Right atrium auricular region (tissue), 2 donors: ENCODE data around the gene PPP2R2B. TPM values are rescaled to one million over a fixed set of nuclear protein-coding genes. Genes with fewer than 3 reads are reported as not detected.
"Not testable (repeated sequence)": the region's sequence is repeated elsewhere in the genome, so short reads cannot be mapped to it uniquely, and the experiment has no call there.

Experiments
- DNase-seq: peaks from one replicate; pipeline ENCODE4 v3.0.0-alpha.2; 2019; ENCODE audit warnings: low spot score
- H3K27ac ChIP-seq, 2 donors: fragments of 200-600 bp; sonication (generic); 1 replicate in 1 of 2; 2 replicates in 1 of 2; pipeline ENCODE4 v1.5.1; 2016 to 2019
- H3K27me3 ChIP-seq, 2 donors: fragments of 200-600 bp; sonication (generic); one replicate each; pipeline versions ENCODE4 v1.5.1 to v1.6.0; 2017 to 2019
- H3K36me3 ChIP-seq: fragments of 200-600 bp; sonication (generic); one replicate; pipeline ENCODE4 v1.5.1; 2016
- H3K4me1 ChIP-seq, 2 donors: fragments of 200-600 bp; sonication (generic); one replicate each; pipeline versions ENCODE4 v1.5.1 to v1.6.0; 2017 to 2019
- H3K4me3 ChIP-seq, 2 donors: fragments of 200-600 bp; sonication (generic); 1 replicate in 1 of 2; 2 replicates in 1 of 2; pipeline ENCODE4 v1.5.1; 2017 to 2019; ENCODE audit warnings: mild to moderate bottlenecking in 1 of 2, moderate library complexity in 1 of 2
- H3K9me3 ChIP-seq, 2 donors: fragments of 200-600 bp; sonication (generic); one replicate each; pipeline ENCODE4 v1.5.1; 2019
- CTCF ChIP-seq, 2 donors: fragments of 200-600 bp; sonication (generic); IDR thresholded peaks; one replicate each; pipeline ENCODE4 v1.5.1; 2019; ENCODE audit warnings: antibody characterized with exemption in 2 of 2
- total RNA-seq, 2 donors: library from RNA; depleted of rRNA; stranded (reverse); fragments of >200 nt; gene quantifications; one replicate each; pipeline ENCODE4 v1.1.0, GENCODE V29; 2016

PPP2R2B gene
- total RNA-seq, 2 donors from 2014 or later = 1.6 to 12.4 TPM

DNA sequence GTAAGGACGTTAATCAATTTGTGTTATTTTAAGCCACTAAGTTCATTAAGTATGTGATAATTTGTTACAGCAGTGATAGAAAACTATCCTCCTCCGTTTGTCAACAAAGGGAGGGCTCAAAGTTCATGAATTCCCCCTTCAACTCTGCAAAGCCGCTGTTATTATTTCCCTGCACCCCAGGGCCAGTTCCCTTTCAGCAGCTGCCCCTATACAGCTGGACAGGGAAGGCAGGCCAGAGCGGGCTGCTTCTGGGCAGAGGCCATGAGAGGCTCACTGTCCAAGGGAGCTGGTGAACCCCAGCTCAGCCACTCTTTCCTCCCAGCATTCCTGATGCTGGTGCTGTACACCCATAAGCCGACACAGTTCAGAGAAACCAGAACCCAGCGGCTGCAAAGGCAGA, 260.1 kb downstream of the PPP2R2B start:
- no peak for DNase-seq
- Histone ChIP-seq H3K27me3 (no peaks in the 10 kb centered on the region), H3K27ac (no peak overlapping the region), H3K9me3 (peaks cover 0 to 15% of the 10 kb centered on the region in 2 donors), H3K4me1 (no peaks in the 10 kb centered on the region), H3K4me3 (no peak overlapping the region), H3K36me3 (no peaks in the 10 kb centered on the region)
- no peak for TF ChIP-seq CTCF (IDR thresholded peaks at IDR 0.05)

- not testable (repeated sequence) for DNase-seq, H3K27me3 ChIP-seq, H3K27ac ChIP-seq, H3K36me3 ChIP-seq, H3K4me1 ChIP-seq, H3K4me3 ChIP-seq, H3K9me3 ChIP-seq
Measured at GRCh38 chr5:146609731-146610130, 268.8 kb downstream of the PPP2R2B start.

DNA sequence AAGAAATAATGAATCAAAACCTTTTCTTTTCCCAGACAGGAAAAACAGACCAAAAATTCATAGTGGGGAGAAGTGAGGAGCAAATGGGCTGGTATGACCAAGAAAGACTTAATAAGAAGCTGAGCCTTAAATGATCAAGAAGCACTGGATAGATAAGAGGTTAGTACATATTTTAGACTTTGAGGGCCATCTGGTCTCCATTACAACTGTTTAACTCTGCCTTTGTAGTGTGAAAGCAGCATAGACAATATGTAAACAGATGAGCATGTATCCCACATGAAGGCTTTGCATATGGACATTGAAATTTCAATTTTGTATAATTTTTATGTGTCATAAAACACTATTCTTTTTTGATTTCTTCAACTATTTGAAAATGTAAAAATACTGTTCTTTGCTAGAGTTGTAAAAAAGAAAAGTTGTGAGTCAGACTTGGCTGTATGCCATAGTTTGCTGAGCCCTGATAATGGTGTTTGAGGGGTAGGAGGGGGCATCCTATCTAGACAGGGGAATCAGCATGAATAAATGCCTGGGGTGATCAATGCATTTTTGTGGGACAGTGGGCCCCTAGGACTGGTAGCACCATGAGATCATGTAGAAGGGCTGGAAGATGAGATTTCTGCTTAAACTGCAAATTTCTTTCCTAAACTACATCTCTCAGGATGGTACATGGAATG, 270.8 kb downstream of the PPP2R2B start:
- Histone ChIP-seq H3K4me3 (no peak overlapping the region), H3K27me3 (no peaks in the 10 kb centered on the region), H3K4me1 (no peaks in the 10 kb centered on the region), H3K36me3 (no peaks in the 10 kb centered on the region), H3K9me3 (no peaks in the 10 kb centered on the region), H3K27ac (no peak overlapping the region)
- TF ChIP-seq CTCF (IDR thresholded peaks at IDR 0.05) = no peak
- no peak for DNase-seq

DNA sequence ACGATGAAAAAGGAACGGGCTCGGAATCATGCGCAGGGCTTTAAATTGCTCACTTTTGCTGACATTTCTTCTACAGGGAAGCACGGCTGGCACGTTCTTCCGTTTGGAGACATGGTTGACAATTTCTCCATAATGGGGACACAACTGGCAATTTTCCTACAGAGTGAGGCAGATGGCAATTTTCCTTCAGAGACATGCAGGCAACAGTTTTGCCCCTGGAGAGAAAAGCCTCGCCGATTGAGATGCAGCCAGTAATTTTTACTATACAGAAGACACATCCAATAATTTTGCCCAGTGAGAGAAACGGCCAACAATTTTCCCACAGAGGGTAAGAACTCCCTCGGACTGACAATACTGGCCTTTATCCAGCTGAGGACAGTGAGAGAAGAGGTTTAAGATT, 271.7 kb downstream of the PPP2R2B start:
- TF ChIP-seq CTCF (IDR thresholded peaks at IDR 0.05) = no peak
- Histone ChIP-seq H3K36me3 (no peaks in the 10 kb centered on the region), H3K4me1 (no peaks in the 10 kb centered on the region), H3K27me3 (no peaks in the 10 kb centered on the region), H3K9me3 (no peaks in the 10 kb centered on the region), H3K4me3 (no peak overlapping the region), H3K27ac (no peak overlapping the region)
- no peak for DNase-seq

DNA sequence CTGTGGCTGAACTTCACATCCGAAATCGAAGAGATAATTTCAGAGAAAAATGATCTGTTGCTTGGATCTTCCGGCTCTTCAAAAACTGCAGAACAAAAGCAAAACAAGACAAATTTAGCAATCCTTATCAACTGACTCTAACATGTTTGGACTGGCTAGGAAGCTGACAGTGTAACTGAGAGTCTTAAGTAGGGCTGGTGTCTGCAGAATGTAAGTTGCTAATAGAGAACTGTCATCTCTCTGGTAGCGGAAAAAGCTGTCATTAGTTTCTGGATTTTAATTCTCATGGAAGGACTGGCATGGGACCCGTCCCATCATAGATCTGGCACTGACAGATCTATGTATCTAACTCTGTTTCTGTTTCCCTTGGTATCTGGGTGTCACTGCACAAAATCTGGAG, 278.2 kb downstream of the PPP2R2B start:
- Histone ChIP-seq H3K27ac (no peak overlapping the region), H3K36me3 (no peaks in the 10 kb centered on the region), H3K27me3 (no peaks in the 10 kb centered on the region), H3K9me3 (no peaks in the 10 kb centered on the region), H3K4me1 (peaks cover 0 to 4% of the 10 kb centered on the region in 2 donors), H3K4me3 (no peak overlapping the region)
- TF ChIP-seq CTCF (IDR thresholded peaks at IDR 0.05) = no peak
- no peak for DNase-seq

GRCh38 chr5:146599261-146599660, 279.3 kb downstream of the PPP2R2B start:
- Histone ChIP-seq H3K27ac (no peak overlapping the region), H3K4me3 (no peak overlapping the region), H3K4me1 (peaks cover 0 to 4% of the 10 kb centered on the region in 2 donors), H3K9me3 (no peaks in the 10 kb centered on the region), H3K36me3 (no peaks in the 10 kb centered on the region), H3K27me3 (no peaks in the 10 kb centered on the region)
- TF ChIP-seq CTCF (IDR thresholded peaks at IDR 0.05) = no peak
- DNase-seq = no peak
